ENCODE measurements around the gene KLF2.

GRCh38 chr19:16280306-16280705 lies 44.3 kb upstream of the KLF2 start:
- TF ChIP-seq CTCF (conservative IDR thresholded peaks at IDR 0.05 in 1 of 2, IDR thresholded peaks at IDR 0.05 in 1 of 2; ENCODE audit: low read depth in 1 of 2, low read length in 2 of 2) (no peak), EZH2 (IDR thresholded peaks at IDR 0.05; ENCODE audit: low read length, missing control alignments) (no peak)

Data from fibroblast of lung (primary cell).